ENCODE results near the gene ZNF32. TPM values are rescaled to one million over a fixed set of nuclear protein-coding genes. Genes with fewer than 3 reads are reported as not detected.

Gene ZNF32
- total RNA-seq, 1 experiment from 2014 or later: 13.0 TPM

DNA sequence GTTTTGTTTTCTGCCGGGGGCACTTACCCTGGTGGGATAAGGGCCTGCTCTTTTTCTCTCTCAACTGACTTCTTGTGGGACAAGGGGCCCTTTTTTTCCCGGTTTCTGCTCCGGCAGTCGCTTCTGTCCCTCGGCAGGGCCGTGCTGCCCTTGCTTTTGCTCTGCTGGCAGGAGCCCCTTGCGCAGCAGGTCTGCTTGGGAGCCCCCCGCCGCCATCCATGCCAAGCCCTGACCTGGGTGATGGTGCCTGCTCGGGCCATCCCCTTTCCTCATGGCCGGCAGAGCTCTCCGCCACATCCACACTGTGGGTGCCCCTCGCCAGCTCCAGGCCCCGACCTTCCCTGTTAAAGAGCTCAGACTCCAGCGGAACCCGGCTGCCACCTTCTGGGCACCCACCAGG lies 47.0 kb upstream of the ZNF32 start:
- no peak overlapping the region for H3K27ac Mint-ChIP-seq (ENCODE audit: low read depth, unreplicated experiment)
- no peak for DNase-seq (ENCODE audit: unreplicated experiment)
- H3K27me3 Mint-ChIP-seq (ENCODE audit: insufficient read depth, unreplicated experiment): no peaks in the 10 kb centered on the region
- TF ChIP-seq, protein P1, sequence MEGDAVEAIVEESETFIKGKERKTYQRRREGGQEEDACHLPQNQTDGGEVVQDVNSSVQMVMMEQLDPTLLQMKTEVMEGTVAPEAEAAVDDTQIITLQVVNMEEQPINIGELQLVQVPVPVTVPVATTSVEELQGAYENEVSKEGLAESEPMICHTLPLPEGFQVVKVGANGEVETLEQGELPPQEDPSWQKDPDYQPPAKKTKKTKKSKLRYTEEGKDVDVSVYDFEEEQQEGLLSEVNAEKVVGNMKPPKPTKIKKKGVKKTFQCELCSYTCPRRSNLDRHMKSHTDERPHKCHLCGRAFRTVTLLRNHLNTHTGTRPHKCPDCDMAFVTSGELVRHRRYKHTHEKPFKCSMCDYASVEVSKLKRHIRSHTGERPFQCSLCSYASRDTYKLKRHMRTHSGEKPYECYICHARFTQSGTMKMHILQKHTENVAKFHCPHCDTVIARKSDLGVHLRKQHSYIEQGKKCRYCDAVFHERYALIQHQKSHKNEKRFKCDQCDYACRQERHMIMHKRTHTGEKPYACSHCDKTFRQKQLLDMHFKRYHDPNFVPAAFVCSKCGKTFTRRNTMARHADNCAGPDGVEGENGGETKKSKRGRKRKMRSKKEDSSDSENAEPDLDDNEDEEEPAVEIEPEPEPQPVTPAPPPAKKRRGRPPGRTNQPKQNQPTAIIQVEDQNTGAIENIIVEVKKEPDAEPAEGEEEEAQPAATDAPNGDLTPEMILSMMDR (IDR thresholded peaks at IDR 0.05; ENCODE audit: unreplicated experiment): no peak
- H3K36me3 Mint-ChIP-seq (ENCODE audit: insufficient read depth, unreplicated experiment): no peaks in the 10 kb centered on the region
- intact Hi-C loops (cut with micrococcal nuclease): no loop called here
- ChIA-PET CTCF (no interaction called here), POLR2A (no interaction called here)
- BruUV-seq (replicated peaks): no TSS peak
- H3K4me1 Mint-ChIP-seq (ENCODE audit: insufficient read depth, unreplicated experiment): peaks cover 16% of the 10 kb centered on the region
- no peak overlapping the region for H3K4me3 Mint-ChIP-seq (ENCODE audit: unreplicated experiment)
- no peaks in the 10 kb centered on the region for H3K9me3 Mint-ChIP-seq (ENCODE audit: unreplicated experiment)

DNA sequence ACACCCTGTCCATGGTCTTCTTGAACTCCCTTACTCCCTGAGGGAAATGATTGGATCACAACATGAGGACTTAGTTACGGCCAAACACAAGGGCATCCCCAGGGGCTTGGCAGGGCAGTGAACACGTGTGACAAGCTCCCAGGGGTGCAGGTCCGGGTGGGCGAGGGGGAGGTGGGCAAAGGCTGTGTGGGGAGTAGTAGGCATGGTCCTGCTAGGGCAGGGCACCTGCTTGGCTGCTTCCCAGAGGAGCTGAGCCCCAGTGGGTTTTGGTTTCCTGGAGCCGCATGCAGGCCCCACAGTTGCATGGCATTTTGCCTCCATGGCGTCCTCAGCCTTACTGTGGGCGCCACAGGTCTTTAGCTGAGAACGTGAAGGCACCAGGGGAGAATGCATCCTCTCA lies 46.6 kb upstream of the ZNF32 start:
- BruUV-seq (replicated peaks): no TSS peak
- H3K27me3 Mint-ChIP-seq (ENCODE audit: insufficient read depth, unreplicated experiment): no peaks in the 10 kb centered on the region
- H3K9me3 Mint-ChIP-seq (ENCODE audit: unreplicated experiment): no peaks in the 10 kb centered on the region
- intact Hi-C loops (cut with micrococcal nuclease): no loop called here
- no peak overlapping the region for H3K27ac Mint-ChIP-seq (ENCODE audit: low read depth, unreplicated experiment)
- CTCF ChIA-PET: no interaction called here
- no peaks in the 10 kb centered on the region for H3K36me3 Mint-ChIP-seq (ENCODE audit: insufficient read depth, unreplicated experiment)
- TF ChIP-seq, protein P1 (IDR thresholded peaks at IDR 0.05; ENCODE audit: unreplicated experiment): no peak
- no peak for DNase-seq (ENCODE audit: unreplicated experiment)
- H3K4me3 Mint-ChIP-seq (ENCODE audit: unreplicated experiment): no peak overlapping the region
- POLR2A ChIA-PET: no interaction called here
- peaks cover 16% of the 10 kb centered on the region for H3K4me1 Mint-ChIP-seq (ENCODE audit: insufficient read depth, unreplicated experiment)

DNA sequence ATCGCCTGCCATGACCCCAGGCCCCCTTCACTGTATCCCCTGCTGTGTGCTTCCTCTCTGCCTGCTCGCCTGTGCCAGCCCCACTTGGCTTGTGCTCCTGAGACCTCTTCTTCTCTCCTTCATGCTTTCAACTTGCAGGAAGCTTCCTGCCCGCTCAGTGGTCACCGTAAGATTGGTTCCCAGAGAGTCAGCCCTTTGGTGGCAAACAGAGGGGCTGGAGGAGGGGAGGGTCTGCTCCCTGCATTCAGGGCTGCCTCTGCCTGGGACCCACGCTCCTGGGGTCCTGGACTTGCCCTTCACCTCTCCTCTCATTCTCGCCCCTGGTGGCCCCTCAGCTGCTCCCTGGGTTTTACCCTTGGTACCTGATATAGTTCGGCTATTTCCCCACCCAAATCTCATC lies 45.8 kb upstream of the ZNF32 start:
- intact Hi-C loops (cut with micrococcal nuclease): no loop called here
- Mint-ChIP-seq H3K27me3 (ENCODE audit: insufficient read depth, unreplicated experiment) (no peaks in the 10 kb centered on the region), H3K9me3 (ENCODE audit: unreplicated experiment) (no peaks in the 10 kb centered on the region), H3K27ac (ENCODE audit: low read depth, unreplicated experiment) (no peak overlapping the region), H3K4me3 (ENCODE audit: unreplicated experiment) (no peak overlapping the region), H3K36me3 (ENCODE audit: insufficient read depth, unreplicated experiment) (no peaks in the 10 kb centered on the region), H3K4me1 (ENCODE audit: insufficient read depth, unreplicated experiment) (peaks cover 16% of the 10 kb centered on the region)
- TF ChIP-seq, protein P1 (IDR thresholded peaks at IDR 0.05; ENCODE audit: unreplicated experiment): no peak
- no peak for DNase-seq (ENCODE audit: unreplicated experiment)
- CTCF ChIA-PET: no interaction called here
- no TSS peak for BruUV-seq (replicated peaks)
- POLR2A ChIA-PET: no interaction called here

DNA sequence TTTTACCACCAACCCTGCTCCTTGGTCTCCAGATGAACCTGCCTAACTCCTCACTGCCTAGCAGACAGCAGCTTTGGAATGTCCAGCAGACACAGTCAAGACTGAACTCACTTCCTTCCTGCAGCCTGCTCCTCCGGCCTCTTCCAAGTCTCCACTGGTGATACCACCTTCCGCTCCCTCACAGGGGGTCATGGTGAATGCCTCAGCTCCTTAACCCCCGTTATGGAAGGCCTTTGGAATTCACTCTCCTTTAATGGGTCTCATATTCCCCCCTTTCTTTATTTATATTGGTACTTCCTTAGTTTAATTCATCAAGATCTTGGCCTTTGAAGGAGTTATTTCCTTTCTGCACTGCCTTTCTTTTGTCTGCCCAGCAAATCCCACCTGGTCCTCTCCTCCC lies 44.9 kb upstream of the ZNF32 start:
- H3K4me3 Mint-ChIP-seq (ENCODE audit: unreplicated experiment): no peak overlapping the region
- no peaks in the 10 kb centered on the region for H3K27me3 Mint-ChIP-seq (ENCODE audit: insufficient read depth, unreplicated experiment)
- no peaks in the 10 kb centered on the region for H3K9me3 Mint-ChIP-seq (ENCODE audit: unreplicated experiment)
- DNase-seq (ENCODE audit: unreplicated experiment): no peak
- intact Hi-C loops (cut with micrococcal nuclease): no loop called here
- TF ChIP-seq, protein P1 (IDR thresholded peaks at IDR 0.05; ENCODE audit: unreplicated experiment): no peak
- H3K27ac Mint-ChIP-seq (ENCODE audit: low read depth, unreplicated experiment): no peak overlapping the region
- peaks cover 16% of the 10 kb centered on the region for H3K4me1 Mint-ChIP-seq (ENCODE audit: insufficient read depth, unreplicated experiment)
- H3K36me3 Mint-ChIP-seq (ENCODE audit: insufficient read depth, unreplicated experiment): no peaks in the 10 kb centered on the region
- ChIA-PET POLR2A (no interaction called here), CTCF (interaction anchor here (0.7 kb wide), 1 partner anchor 47 kb away, joined by 3 read pairs; no protein-coding TSS in a partner anchor)
- no TSS peak for BruUV-seq (replicated peaks)

Measured in MCF 10A (cell line).